ENCODE data around the gene RABGAP1.

Gene RABGAP1

DNA sequence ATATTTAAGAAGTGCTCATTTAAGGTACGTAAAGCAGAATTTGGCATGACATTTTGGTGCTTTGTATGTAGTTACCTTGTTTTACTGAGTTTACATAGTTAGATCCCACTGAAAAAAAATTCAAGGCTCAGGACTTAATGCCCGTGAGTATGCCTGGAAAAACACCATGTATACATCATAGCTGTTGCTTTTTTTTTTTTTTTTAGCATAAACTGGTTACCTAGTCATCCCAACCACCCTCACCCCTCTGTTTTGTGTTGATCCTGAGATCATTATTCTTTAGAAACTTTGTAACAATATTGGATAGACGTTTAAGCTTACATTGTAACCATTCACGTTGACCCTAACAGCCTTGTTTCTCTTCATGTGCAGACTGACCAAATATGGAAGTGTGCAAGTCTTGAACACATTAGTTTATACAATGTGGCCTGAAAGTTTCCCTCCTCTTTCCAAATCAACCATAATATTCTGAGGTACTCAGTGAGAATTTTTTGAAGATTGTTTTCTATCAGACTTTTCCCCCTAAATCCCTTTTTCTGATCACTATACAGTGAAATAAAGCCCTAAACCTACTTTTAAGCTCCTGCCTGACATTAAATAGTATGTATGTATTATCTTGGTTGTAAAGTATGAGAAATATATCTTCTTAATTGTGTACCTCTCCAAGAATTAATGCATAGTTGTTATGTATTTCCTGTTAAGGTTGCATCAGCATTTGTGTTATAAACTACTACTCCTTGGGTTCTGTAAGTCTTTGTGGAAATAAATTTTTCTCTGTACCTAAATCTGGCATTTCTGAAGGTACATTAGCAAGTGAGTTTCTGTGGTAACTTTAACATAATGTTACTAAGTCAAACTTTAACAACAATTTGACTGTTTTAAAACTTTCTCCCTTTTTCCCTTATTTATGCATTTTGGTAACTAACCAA lies 4.4 kb downstream of the RABGAP1 start:
- no peak for DNase-seq

GRCh38 chr9:122946461-122947005 lies 5.7 kb downstream of the RABGAP1 start:
- no peak for DNase-seq

DNA sequence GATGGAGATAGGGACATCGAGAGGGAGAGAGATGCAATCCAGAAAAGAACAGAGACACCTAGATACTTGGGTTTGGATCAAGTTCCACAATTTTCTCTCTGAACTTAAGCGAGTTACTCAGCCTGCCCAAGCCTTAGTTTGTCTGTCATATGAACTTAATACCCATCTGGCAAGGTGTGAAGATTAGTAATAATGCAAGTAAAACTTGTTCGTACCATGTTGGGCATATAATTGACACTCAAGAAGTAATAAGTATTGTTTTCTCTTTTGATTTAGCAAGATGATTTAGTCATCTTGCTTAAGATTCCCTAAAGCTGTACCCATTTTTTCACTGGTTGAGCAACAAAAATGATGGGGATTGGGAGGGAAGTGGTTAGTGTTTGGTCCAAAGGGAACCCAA lies 7.5 kb downstream of the RABGAP1 start:
- no peak for DNase-seq

DNA sequence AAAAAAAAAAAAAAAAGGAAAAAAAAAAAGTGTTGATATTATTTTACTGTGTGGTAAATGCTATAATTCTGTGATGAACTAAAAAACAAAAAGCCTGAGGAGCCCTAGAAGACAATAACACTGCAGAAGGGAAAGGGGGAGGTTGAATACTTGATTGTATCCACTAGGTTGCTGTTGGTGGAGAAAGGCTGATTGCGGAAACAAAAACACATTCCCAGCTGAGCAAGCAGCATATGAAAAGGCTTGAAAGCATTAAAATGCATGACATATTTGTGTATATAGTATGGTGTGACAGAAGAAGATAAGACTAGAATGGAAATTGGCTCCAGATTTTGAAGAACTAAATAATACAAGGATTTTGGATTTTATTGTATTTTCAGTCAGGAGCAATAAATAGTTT lies 8.9 kb downstream of the RABGAP1 start:
- DNase-seq = no peak

- no peak for DNase-seq
These were observed 9.4 kb downstream of the RABGAP1 start for GRCh38 chr9:122950263-122950662.

- no peak for DNase-seq
These were observed 10.2 kb downstream of the RABGAP1 start for GRCh38 chr9:122951056-122951455.

GRCh38 chr9:122954253-122954691 lies 13.5 kb downstream of the RABGAP1 start:
- no peak for DNase-seq

- DNase-seq = no peak
These were observed 15.1 kb downstream of the RABGAP1 start for GRCh38 chr9:122955961-122956360.

DNA sequence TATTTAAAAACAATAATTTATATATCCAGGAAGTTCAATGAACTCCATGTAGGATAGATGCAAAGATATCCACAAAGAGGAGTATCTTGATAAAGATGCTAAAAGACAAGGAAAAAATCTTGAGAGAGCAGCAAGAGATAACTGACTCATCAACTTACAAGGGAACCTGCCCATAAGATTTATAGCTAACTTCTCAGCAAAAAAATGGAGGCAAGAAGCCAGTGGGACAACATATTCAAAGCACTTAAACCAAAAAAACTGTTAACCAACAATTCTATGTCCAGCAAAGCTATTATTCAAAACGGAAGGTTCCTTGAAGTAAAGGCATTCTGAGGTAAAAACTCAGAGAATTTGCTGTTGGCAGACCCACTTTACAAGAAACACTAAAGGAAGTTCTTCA lies 20.3 kb downstream of the RABGAP1 start:
- DNase-seq = no peak

DNA sequence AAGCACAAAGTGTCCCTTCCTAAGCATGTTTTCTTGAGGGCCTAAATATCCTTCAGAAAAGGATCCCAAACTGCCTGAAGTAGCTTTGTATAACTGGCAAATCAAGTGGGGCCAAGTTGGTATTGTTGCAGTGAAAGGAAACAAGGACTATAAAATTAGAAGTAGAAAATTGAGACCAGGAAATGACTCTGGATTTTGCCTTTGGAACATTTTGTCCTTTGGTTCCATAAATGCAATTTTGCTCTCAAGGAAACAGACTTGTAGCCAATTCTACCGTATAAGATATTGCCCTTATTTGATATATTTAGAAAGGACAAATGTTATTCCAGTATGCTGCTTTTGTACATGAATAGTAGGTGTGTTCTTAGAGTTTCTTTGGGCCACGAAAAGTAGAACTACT lies 34.4 kb downstream of the RABGAP1 start:
- no peak for DNase-seq

- DNase-seq = no peak
These were observed 37.8 kb downstream of the RABGAP1 start for GRCh38 chr9:122978601-122979000.

DNA sequence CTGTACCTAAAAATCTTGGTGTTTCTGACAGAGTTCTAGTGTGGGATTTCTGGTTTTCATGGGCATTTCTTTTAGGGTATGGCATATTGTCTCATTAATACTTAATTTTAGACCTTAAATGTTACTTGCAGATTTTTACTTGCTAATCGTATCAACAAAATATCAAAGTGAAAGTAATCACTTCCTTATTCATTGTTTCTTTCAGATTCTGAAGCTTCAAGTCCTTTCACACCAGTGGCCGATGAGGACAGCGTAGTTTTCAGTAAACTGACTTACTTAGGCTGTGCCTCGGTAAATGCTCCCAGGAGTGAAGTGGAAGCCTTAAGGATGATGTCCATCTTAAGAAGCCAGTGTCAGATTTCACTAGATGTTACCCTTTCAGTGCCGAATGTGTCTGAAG lies 45.2 kb downstream of the RABGAP1 start:
- DNase-seq = no peak

- DNase-seq = no peak
These were observed 47.3 kb downstream of the RABGAP1 start for GRCh38 chr9:122988141-122988540.

GRCh38 chr9:122988920-122989621 lies 48.3 kb downstream of the RABGAP1 start:
- no peak for DNase-seq

- DNase-seq = no peak
These were observed 50.6 kb downstream of the RABGAP1 start for GRCh38 chr9:122991370-122991830.

- DNase-seq = no peak
These were observed 55.8 kb downstream of the RABGAP1 start for GRCh38 chr9:122996586-122996985.

GRCh38 chr9:122998448-122998847 lies 57.6 kb downstream of the RABGAP1 start:
- DNase-seq = no peak

- no peak for DNase-seq
These were observed 59.7 kb downstream of the RABGAP1 start for GRCh38 chr9:123000371-123001068.

DNA sequence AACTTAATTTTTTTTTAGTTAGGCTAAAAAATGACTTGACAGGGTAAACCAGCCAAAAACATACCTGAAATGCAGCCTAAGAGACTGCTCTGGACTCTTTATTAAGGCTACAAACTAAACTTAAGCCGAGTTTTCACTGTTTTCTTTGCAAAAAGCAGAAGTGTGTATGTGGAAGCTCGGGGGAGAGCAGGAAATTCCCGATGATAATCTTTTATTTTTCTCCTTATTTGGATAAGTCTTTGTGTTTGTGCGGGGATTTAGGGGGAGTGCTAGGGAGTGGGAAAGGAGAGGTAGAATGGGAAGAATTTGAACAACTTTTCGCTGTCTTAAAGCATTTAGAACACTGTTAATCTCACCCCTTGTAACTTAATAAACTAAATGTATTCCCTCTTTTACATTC lies 61.9 kb downstream of the RABGAP1 start:
- no peak for DNase-seq

GRCh38 chr9:123003466-123003865 lies 62.6 kb downstream of the RABGAP1 start:
- no peak for DNase-seq

GRCh38 chr9:123005964-123006363 lies 65.1 kb downstream of the RABGAP1 start:
- no peak for DNase-seq

GRCh38 chr9:123007269-123007668 lies 66.4 kb downstream of the RABGAP1 start:
- DNase-seq = no peak

GRCh38 chr9:123008909-123009308 lies 68.1 kb downstream of the RABGAP1 start:
- no peak for DNase-seq
